IPS-20b (cell line): ENCODE results near the gene JARID2.

Source experiments
- H3K27ac ChIP-seq: one replicate; pipeline ENCODE4 v1.5.1; 2013; ENCODE audit warnings: low read length
- H3K27me3 ChIP-seq: 2 replicates; pipeline ENCODE4 v1.6.1; 2013; ENCODE audit warnings: mild to moderate bottlenecking, low read length, inconsistent platforms; ENCODE audit not compliant: insufficient read depth
- H3K36me3 ChIP-seq: 2 replicates; pipeline ENCODE4 v1.6.1; 2013; ENCODE audit warnings: low read depth, mild to moderate bottlenecking, inconsistent platforms, low read length, moderate library complexity; ENCODE audit not compliant: insufficient read depth
- H3K4me1 ChIP-seq: 2 replicates; pipeline ENCODE4 v1.6.1; 2013; ENCODE audit warnings: mild to moderate bottlenecking, control low read depth, inconsistent platforms, low read length, moderate library complexity; ENCODE audit not compliant: insufficient read depth
- H3K4me3 ChIP-seq: 2 replicates; pipeline ENCODE4 v1.5.1; 2013; ENCODE audit warnings: mild to moderate bottlenecking, low read length, inconsistent platforms
- H3K9ac ChIP-seq: 2 replicates; pipeline ENCODE4 v1.6.1; 2013; ENCODE audit warnings: low read depth, mild to moderate bottlenecking, inconsistent platforms, low read length, moderate library complexity
- H3K9me3 ChIP-seq: 2 replicates; pipeline ENCODE4 v1.6.1; 2013; ENCODE audit warnings: mild to moderate bottlenecking, low read depth, low read length, inconsistent platforms; ENCODE audit not compliant: insufficient read depth

The JARID2 gene

DNA sequence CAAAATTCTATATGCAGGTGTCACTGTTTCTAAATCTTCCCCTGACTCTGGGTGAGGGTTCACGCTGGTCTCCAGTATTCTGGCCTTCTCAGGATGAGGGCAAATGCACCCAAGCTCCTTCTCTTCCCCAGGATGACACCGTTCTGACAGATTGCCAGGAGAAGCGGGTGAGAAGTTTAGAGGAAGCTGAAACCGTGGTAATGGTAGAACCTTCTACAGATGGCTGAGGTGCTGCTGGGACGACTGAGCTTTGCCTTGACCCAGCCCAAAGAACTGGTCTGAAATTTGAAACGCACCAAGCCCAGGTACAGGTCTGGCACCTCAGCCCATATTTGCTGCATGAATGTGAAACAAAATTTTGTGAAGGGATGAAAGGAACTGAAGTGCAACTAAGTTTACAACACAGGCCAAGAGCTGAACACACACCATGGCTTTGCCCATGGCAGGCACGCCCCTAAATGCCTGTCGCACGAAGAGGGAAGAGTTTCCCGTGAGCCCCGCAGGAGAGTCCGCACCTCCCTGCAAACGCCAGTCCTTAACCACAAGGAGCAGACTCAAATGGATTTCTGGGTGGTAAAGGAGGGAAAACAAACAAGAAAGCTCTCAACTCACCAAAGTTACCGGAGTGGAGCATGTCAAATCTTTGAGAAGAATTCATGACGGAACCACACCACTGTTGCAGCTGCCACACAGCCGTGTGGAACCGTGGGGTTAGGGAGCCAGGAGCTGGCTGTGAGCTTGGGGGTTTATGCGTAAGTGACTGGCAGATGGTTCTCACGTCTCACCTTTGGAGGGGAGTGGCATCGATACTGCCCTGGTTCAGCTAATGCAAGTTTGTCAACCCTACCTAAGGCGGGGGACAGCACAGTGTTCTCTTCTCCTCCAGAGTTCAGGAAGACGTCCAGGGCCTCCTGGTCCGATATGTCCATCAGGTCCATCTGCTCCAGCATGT, 278.1 kb downstream of the JARID2 start:
- Histone ChIP-seq H3K27me3 (no peaks in the 10 kb centered on the region), H3K4me1 (no peaks in the 10 kb centered on the region), H3K9me3 (peaks cover 39% of the 10 kb centered on the region), H3K27ac (no peak overlapping the region), H3K4me3 (no peak overlapping the region), H3K36me3 (peaks cover 60% of the 10 kb centered on the region), H3K9ac (no peak overlapping the region)

DNA sequence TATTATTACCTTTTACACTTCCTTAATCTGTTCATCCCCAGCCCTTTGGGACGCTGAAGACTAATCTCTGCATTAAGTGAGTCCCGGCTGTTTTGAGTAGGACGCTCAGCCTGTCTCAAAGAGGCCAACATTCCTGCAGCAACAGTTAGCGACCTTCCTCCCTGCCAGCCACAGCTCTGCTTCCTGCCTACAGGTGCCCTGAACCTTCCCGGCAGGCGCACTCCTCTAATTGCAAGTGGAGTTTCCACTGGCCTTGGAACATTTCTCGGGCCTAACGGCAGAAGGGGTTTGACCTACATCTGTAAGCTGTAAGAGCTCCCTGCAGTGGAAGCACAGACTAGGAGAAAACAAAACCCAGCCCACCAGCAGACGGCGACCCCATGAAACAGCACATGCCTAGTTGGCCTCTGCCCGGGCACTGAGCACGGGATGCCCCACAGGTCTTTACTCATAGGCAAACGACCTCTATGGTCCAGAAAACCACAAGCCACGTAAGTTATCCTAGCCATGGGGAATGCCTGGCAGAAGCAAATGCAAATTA, 279.1 kb downstream of the JARID2 start:
- peaks cover 39% of the 10 kb centered on the region for H3K9me3 ChIP-seq
- H3K27ac ChIP-seq, result no peak overlapping the region
- no peak overlapping the region for H3K4me3 ChIP-seq
- H3K27me3 ChIP-seq, result no peaks in the 10 kb centered on the region
- no peaks in the 10 kb centered on the region for H3K4me1 ChIP-seq
- H3K9ac ChIP-seq, result no peak overlapping the region
- H3K36me3 ChIP-seq, result peaks cover 51% of the 10 kb centered on the region

DNA sequence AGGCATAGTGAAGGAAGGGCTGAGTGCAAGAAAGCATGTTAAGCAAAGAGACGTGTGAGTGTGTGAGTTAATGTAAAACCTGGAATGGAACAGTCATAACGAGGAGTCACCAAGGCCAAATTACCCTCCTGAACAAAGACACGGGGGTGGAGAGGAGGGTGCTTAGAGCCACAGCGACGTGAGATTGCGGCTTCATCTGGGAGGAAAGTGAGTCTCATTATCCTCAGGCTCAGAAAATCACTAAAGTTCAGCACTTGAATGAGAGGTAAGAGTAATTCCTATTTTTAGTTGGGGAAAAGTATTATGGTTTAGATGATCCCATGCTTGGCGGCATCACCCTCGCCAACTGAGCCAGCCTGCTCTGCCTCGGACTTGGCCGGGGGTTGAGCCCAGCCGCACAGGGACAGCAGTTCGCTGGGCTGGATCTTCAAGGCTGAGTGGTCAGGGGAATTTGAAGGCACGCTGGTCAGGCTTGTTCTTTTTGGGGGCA, 280.4 kb downstream of the JARID2 start:
- Histone ChIP-seq H3K36me3 (peaks cover 37% of the 10 kb centered on the region), H3K4me3 (no peak overlapping the region), H3K27ac (no peak overlapping the region), H3K9me3 (peaks cover 39% of the 10 kb centered on the region), H3K9ac (no peak overlapping the region), H3K4me1 (no peaks in the 10 kb centered on the region), H3K27me3 (no peaks in the 10 kb centered on the region)

DNA sequence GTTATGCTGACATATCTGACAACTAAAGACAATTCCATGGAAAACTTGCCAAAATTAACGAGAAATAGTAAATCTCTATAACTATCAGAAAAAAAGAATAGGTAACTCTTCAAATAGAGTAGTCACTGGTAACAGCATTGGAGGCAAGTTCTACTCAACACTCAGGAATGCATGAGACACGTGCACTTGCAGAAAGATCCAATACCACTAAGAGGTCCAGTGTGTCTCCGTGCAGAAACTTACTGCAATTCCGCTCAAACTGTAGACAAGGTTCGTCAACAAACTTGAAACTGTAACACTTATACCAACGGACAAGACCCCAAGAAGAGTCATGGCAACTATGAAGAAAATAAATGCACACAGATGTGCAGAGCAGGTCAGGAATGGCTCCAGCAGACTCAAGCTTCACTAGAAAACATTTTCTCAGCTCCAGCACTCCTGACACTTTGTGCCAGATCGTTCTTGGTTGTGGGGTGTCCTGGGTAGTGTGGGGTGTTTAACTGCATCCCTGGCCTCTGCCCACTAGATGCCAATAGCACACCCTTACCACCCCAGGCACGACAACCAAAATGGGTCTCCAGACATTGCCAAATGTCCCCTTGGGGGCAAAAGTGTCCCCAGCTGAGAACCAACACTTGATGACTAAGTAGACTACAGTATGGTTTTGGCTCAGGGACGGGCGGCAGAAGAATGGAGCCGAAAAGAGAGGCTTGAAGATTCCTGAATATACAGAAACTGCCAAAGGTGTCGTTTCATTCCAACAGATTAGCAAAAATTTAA, 282.2 kb downstream of the JARID2 start:
- H3K9me3 ChIP-seq, result peaks cover 38% of the 10 kb centered on the region
- H3K27me3 ChIP-seq, result no peaks in the 10 kb centered on the region
- no peak overlapping the region for H3K4me3 ChIP-seq
- H3K36me3 ChIP-seq, result peaks cover 20% of the 10 kb centered on the region
- no peak overlapping the region for H3K27ac ChIP-seq
- H3K4me1 ChIP-seq, result no peaks in the 10 kb centered on the region
- no peak overlapping the region for H3K9ac ChIP-seq

DNA sequence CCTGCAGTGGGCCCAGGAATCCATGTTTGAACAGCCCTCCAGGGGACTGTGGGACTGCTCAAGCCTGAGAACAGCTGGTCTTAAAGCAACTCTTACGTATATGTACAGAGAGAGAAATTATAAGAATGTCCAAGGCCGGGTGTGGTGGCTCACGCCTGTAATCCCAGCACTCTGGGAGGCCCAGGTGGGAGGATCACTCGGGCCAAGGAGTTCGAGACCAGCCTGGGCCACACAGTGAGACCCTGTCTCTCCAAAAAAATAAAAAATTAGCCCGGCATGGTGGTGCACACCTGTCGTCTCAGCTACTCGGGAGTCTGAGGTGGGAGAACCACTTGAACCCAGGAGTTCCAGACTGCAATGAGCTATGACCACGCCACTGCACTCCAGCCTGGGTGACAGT, 283.0 kb downstream of the JARID2 start:
- Histone ChIP-seq H3K4me3 (no peak overlapping the region), H3K27me3 (no peaks in the 10 kb centered on the region), H3K36me3 (peaks cover 11% of the 10 kb centered on the region), H3K9ac (no peak overlapping the region), H3K27ac (no peak overlapping the region), H3K9me3 (peaks cover 31% of the 10 kb centered on the region), H3K4me1 (no peaks in the 10 kb centered on the region)

DNA sequence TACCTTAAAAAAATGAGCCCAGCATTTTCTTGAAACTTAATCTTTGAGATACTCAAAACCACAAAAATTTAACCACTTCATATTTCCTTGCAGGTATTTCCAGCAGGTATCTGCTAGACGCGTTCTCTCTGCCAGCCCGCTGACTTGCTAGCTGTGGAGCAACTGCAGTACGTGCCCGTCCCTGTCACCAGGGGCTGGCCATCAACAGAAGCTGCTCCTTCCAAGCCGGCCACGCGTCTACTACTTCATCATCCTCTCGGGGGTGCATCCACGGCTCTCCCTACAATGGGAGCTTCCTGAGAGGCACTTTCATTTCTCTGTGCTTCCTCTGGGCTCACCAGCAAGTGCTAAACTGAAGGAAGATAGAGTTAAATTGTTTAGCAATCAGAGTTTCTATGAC, 284.5 kb downstream of the JARID2 start:
- peaks cover 16% of the 10 kb centered on the region; the same call in 1 of the 2 replicates for H3K9me3 ChIP-seq
- no peak overlapping the region for H3K9ac ChIP-seq
- no peaks in the 10 kb centered on the region for H3K27me3 ChIP-seq
- no peak overlapping the region for H3K4me3 ChIP-seq
- no peaks in the 10 kb centered on the region; the same call in 1 of the 2 replicates for H3K36me3 ChIP-seq
- no peaks in the 10 kb centered on the region for H3K4me1 ChIP-seq
- no peak overlapping the region for H3K27ac ChIP-seq

DNA sequence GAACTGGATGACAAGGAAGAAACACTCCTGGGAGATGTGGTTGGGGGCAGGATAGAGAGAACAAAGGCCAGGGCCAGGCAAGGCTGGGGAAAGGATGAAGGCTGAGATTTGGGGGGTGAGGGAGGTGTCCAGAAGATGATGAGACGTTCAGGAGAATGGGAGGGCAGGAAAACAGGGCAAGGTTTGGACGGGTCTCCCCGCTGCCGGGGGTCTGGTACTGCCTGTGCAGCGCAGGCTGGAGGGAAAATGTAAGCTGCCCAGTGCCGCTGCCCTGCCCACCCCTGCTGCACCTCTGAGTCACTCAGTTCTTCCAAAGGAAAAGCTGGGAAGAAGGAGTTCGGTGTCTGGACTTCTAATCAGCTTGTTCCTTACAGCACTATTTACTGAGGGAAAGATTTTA, 286.1 kb downstream of the JARID2 start:
- no peaks in the 10 kb centered on the region; the same call in 1 of the 2 replicates for H3K36me3 ChIP-seq

DNA sequence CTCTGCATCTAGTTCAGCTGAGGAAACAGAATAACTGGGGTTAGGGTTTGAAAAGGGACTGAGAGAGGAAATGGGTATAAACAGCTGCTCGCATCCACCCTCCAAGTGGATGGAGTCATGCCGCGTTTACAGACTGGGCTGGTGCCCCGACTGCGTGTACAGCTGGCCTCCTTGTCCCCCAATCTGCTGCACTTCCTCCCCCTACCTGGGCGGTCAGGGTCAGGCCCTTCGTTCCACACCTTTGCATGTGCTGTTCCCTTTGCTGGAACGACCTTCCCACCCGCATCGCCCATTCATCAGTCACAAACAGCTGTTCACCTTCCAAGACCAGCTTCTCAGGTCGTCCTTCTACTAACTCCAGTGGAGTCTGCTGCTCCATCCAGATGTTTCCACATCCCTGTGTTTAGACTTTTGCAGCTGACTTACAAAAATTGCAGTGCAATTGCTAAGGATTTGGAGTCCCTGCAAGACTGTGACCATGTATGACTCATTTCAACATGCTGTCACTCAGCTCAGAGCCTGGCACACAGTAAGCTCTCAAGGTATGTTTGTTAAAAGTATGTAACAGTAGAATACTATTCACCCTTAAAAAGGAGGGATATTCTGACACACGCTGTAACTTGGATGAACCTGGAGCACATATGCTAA, 287.6 kb downstream of the JARID2 start:
- H3K9ac ChIP-seq, result no peak overlapping the region
- no peaks in the 10 kb centered on the region for H3K27me3 ChIP-seq
- no peak overlapping the region for H3K4me3 ChIP-seq

More for the DNA sequence above, 286.1 kb downstream of the JARID2 start:
- no peak overlapping the region for H3K9ac ChIP-seq
- H3K27me3 ChIP-seq, result no peaks in the 10 kb centered on the region
- no peak overlapping the region for H3K4me3 ChIP-seq
- no peak overlapping the region for H3K27ac ChIP-seq
- no peaks in the 10 kb centered on the region for H3K4me1 ChIP-seq
- peaks cover 4% of the 10 kb centered on the region; the same call in 1 of the 2 replicates for H3K9me3 ChIP-seq

DNA sequence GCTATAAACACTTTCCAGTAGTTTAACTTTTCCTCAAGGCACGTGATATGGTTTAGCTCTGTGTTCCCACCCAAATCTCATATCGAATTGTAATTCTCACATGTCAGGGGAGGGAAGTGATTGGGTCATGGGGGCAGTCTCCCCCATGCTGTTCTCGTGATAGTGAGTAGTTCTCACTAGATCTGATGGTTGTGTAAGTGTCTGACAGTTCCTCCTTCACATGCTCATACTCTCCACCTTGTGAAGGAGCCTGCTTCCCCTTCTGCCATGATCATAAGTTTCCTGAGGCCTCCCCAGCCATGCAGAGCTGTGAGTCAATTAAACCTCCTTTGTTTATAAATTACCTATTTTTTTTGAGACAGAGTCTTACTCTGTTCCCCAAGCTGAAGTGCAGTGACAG, 289.1 kb downstream of the JARID2 start:
- H3K4me1 ChIP-seq, result no peaks in the 10 kb centered on the region
- H3K9ac ChIP-seq, result no peak overlapping the region
- no peaks in the 10 kb centered on the region for H3K9me3 ChIP-seq
- H3K27me3 ChIP-seq, result no peaks in the 10 kb centered on the region
- H3K36me3 ChIP-seq, result no peaks in the 10 kb centered on the region; the same call in 1 of the 2 replicates
- H3K27ac ChIP-seq, result no peak overlapping the region
- no peak overlapping the region for H3K4me3 ChIP-seq

More for the DNA sequence above, 287.6 kb downstream of the JARID2 start:
- Histone ChIP-seq H3K36me3 (no peaks in the 10 kb centered on the region; the same call in 1 of the 2 replicates), H3K9me3 (no peaks in the 10 kb centered on the region), H3K27ac (no peak overlapping the region), H3K4me1 (no peaks in the 10 kb centered on the region)

DNA sequence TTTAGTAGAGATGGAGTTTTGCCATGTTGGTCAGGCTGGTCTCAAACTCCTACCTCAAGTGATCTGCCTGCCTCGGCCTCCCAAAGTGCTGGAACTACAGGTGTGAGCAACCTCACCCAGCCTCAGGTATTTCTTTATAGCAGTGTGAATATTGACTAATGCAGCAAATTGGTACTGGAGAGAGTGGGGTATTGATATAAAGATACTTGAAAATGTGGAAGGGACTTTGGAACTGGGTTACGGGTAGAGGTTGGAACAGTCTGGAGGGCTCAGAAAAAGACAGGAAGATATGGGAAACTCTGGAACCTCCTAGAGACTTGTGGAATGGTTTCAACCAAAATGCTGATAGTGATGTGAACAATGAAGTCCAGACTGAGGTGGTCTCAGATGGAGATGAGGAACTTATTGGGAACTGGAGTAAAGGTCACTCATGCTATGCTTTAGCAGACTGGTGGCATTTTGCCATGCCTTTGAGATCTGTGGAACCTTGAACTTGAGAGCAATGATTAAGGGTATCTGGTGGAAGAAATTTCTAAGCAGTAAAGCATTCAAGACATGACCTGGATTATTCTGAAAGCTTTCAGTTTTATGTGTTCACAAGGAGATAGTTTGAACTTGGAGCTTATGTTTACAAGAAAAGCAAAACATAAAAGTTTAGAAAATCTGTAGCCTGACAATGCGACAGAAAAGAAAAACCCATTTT, 289.8 kb downstream of the JARID2 start:
- H3K27me3 ChIP-seq, result no peaks in the 10 kb centered on the region
- no peak overlapping the region for H3K4me3 ChIP-seq
- no peaks in the 10 kb centered on the region; the same call in 1 of the 2 replicates for H3K36me3 ChIP-seq
- H3K9ac ChIP-seq, result no peak overlapping the region
- H3K27ac ChIP-seq, result no peak overlapping the region
- H3K9me3 ChIP-seq, result no peaks in the 10 kb centered on the region
- no peaks in the 10 kb centered on the region for H3K4me1 ChIP-seq
